DMS79 treated with DMSO at 0.1 percent for 48 hours (cell line): ENCODE measurements around the gene TTC39A.
A peak's percentile ranks its signal among the peaks of the same experiment; 100 is the strongest.
"Not testable (repeated sequence)": the region's sequence is repeated elsewhere in the genome, so short reads cannot be mapped to it uniquely, and the experiment has no call there.

Experiments used
- DNase-seq: peaks from one replicate; lab custom pipeline; 2025; lab: John Stamatoyannopoulos, UW

The TTC39A gene

DNA sequence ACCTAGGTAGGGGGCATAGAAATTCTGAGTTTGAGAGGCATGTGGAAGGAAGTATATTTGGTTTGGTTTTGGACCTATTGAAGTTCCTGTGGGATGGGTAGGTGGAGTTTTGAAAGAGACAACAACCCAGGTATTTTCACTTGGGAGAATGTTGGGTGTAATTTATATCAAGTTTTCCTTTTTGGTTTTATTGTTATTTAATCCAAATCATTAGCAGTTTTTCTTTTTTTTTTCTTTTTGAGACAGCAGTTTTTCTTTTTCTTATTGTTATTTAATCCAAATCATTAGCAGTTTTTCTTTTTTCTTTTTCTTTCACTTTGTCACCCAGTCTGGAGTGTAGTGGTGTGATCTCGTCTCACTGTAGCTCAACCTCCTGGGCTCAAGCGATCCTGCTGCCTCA, 64.2 kb downstream of the TTC39A start:
- no peak for DNase-seq

- no peak for DNase-seq
Measured at GRCh38 chr1:51265618-51266017, 64.7 kb downstream of the TTC39A start.

- DNase-seq, result no peak
Measured at GRCh38 chr1:51264451-51264850, 65.9 kb downstream of the TTC39A start.

DNA sequence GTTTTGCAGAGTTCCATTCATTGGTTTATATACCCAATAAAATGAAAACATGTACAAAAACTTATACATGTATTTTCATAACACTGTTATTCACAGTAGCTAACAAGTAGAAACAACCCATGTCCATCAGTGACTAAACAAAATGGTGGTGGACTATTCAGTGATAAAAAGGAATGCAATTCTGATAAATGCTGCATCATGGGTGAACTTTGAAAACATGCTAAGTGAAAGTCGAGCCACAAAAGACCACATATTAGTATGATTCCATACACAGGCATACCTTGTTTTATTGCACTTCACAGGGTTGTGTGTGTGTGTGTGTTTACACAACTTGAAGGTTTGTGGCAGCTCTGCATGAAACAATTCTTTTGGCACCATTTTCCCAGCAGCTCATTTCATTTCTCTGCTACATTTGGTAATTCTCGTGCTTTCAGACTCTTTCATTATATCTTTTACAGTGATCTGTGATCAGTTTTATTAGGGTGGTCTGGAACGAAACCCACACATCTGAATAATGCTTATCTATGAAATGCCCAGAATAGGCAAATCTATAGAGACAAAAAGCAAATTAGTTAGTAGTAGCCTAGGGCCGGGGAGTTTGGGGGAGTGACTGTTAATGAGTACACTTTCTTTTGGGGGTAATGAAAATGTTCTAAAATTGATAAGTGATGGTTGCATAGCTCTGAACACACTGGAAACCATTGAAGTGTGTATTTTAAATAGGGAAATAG, 67.0 kb downstream of the TTC39A start:
- no peak for DNase-seq

DNA sequence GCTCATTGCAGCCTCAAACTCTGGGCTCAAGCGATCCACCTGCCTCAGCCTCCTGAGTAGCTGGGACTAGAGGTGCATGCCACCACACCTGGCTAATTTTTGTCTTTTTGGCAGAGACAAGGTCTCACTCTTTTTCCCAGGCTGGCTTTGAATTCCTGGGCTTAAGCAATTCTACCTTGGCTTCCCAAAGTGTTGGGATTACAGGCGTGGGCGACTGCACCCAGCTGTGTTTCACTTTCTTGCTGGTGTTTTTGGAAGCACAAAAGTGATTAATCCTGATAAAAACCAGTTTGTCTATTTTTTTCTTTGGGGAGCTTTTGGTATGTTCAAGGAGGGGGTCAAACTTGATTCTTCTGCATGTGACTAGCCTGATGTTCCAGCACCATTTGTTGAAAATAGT, 75.0 kb downstream of the TTC39A start:
- no peak for DNase-seq

DNA sequence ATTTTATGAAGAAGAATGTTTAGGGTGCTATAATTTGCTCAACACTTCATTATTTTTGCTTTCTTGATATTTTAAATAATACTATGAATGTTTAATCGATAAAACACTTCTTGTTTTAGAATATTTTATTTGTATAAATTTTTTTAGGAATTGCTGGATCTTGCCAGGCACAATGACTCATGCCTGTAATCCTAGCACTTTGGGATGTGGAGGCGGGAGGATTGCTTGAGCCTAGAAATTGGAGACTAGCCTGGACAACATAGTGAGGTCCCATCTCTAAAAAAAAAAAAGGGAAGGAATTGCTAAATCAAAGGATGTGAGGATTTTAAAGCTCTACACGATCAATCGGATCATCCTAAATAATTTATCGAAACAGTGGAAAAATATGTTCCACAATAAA, 76.7 kb downstream of the TTC39A start:
- DNase-seq, result no peak

GRCh38 chr1:51252366-51252765, 78.0 kb downstream of the TTC39A start:
- no peak for DNase-seq

GRCh38 chr1:51251165-51251564, 79.2 kb downstream of the TTC39A start:
- DNase-seq, result not testable (repeated sequence)

- DNase-seq, result not testable (repeated sequence)
Measured at GRCh38 chr1:51250729-51251128, 79.6 kb downstream of the TTC39A start.

GRCh38 chr1:51249445-51249844, 80.9 kb downstream of the TTC39A start:
- DNase-seq, result no peak

- DNase-seq, result no peak
Measured at GRCh38 chr1:51247499-51247898, 82.9 kb downstream of the TTC39A start.

- DNase-seq, result no peak
Measured at GRCh38 chr1:51247022-51247421, 83.3 kb downstream of the TTC39A start.

DNA sequence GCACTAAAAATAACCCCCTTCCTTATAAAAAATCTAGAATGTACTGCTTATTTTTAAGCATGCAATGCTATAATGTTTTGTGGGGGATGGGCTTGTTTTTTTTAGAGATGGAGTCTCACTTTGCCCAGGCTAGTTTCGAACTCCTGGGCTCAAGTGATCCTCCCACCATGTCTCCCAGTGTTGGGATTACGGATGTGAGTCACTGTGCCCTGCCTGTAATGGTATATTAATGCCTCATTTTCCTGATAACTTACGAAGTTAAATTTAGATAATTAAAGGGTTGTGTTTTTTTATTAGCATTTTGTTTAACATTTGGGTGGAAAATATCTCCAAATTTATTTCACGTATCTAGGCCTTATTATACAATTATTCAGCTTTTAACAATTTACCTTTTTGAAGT, 87.8 kb downstream of the TTC39A start:
- DNase-seq, result no peak

DNA sequence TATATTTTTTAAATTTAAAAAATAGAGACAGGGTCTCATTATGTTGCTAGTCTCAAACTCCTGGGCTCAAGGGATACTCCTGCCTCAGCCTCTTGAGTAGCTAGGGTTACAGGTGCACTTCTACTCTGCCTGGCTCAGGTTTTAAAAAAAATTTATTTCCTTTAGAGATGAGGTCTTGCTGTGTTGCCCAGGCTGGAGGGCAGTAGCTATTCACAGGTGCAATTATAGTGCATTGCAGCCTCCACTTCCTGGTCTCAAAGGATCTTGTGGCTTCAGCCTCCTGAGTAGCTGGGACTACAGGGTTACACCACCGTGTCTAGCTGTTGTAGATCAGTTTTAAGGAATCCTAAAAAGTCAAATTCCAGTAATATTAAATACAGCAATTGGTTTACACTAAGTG, 89.2 kb downstream of the TTC39A start:
- DNase-seq, result no peak

GRCh38 chr1:51240084-51240483, 90.3 kb downstream of the TTC39A start:
- DNase-seq, result peak; percentile 32

- peak; percentile 66 for DNase-seq
Measured at GRCh38 chr1:51238034-51238403, 92.3 kb downstream of the TTC39A start.

DNA sequence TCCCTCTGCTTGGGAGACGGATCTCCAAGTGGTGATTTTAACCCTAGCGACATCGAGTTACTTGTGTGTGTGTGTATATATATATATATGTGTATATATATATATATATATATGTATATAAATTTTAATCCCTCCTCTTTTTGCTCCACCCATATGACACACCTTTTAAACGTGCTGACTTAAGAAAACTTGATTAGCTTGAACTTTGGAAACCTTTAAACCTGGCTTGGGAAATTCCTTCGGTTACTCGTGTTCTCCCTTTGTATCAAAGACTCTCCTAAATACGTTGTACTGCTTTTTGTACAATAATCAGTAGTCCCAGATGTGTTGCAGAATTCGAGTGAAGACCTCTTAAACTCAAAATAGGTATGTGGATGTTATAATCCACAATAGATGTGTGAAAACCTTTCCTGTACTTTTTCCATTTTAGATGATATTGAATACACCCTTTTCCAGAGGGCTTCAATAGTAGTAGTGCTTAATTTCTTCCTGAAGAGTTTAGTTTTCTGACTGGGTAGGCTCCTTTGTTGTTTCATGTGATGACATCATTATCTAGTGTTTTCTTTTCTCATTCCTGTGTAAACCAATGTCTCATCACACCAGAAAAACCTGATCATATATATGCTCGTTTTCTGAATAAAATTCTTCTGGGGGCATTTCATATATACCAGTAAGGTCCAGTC, 92.9 kb downstream of the TTC39A start:
- DNase-seq, result peak; percentile 66
